Measurements from ENCODE around the gene FXYD5.

The FXYD5 gene

GRCh38 chr19:35213663-35214632, 59.4 kb downstream of the FXYD5 start:
- ATAC-seq = peak; percentile 87
- TF ChIP-seq PPARA (CRISPR knock-in tag; IDR thresholded peaks at IDR 0.05; ENCODE audit: borderline replicate concordance) (no peak), TSHZ2 (CRISPR knock-in tag; IDR thresholded peaks at IDR 0.05) (peak; percentile 50; the same call in 1 of the 2 replicates)

GRCh38 chr19:35214766-35215422, 60.4 kb downstream of the FXYD5 start:
- no peak for ATAC-seq
- TF ChIP-seq BACH2 (CRISPR knock-in tag; IDR thresholded peaks at IDR 0.05; ENCODE audit: borderline replicate concordance) (no peak), ZNF8 (CRISPR knock-in tag; IDR thresholded peaks at IDR 0.05) (no peak), CREB5 (CRISPR knock-in tag; IDR thresholded peaks at IDR 0.05; ENCODE audit: low read depth) (no peak), ESRRG (CRISPR knock-in tag; IDR thresholded peaks at IDR 0.05) (no peak), ISL1 (CRISPR knock-in tag; IDR thresholded peaks at IDR 0.05) (no peak), GLIS3 (CRISPR knock-in tag; IDR thresholded peaks at IDR 0.05) (no peak), TCF4 (CRISPR knock-in tag; IDR thresholded peaks at IDR 0.05; ENCODE audit: borderline replicate concordance) (no peak)

GRCh38 chr19:35216016-35216832, 61.7 kb downstream of the FXYD5 start:
- ATAC-seq = no peak
- TF ChIP-seq ESRRG (CRISPR knock-in tag; IDR thresholded peaks at IDR 0.05) (no peak), PATZ1 (CRISPR knock-in tag; IDR thresholded peaks at IDR 0.05; ENCODE audit: borderline replicate concordance) (no peak), RARB (CRISPR knock-in tag; IDR thresholded peaks at IDR 0.05) (no peak), ZNF8 (CRISPR knock-in tag; IDR thresholded peaks at IDR 0.05) (no peak)

GRCh38 chr19:35216833-35217648, 62.5 kb downstream of the FXYD5 start:
- no peak for ATAC-seq
- TF ChIP-seq BACH2 (CRISPR knock-in tag; IDR thresholded peaks at IDR 0.05; ENCODE audit: borderline replicate concordance) (no peak), PPARA (CRISPR knock-in tag; IDR thresholded peaks at IDR 0.05; ENCODE audit: borderline replicate concordance) (no peak), CREB5 (CRISPR knock-in tag; IDR thresholded peaks at IDR 0.05; ENCODE audit: low read depth) (no peak), ZNF8 (CRISPR knock-in tag; IDR thresholded peaks at IDR 0.05) (no peak), GLIS3 (CRISPR knock-in tag; IDR thresholded peaks at IDR 0.05) (no peak), CSDC2 (CRISPR knock-in tag; IDR thresholded peaks at IDR 0.05) (no peak), ZC3H10 (CRISPR knock-in tag; IDR thresholded peaks at IDR 0.05) (no peak), SNAI2 (CRISPR knock-in tag; IDR thresholded peaks at IDR 0.05) (no peak), ISL1 (CRISPR knock-in tag; IDR thresholded peaks at IDR 0.05) (no peak), RARB (CRISPR knock-in tag; IDR thresholded peaks at IDR 0.05) (no peak), PATZ1 (CRISPR knock-in tag; IDR thresholded peaks at IDR 0.05; ENCODE audit: borderline replicate concordance) (no peak), ARNTL (CRISPR knock-in tag; IDR thresholded peaks at IDR 0.05; ENCODE audit: borderline replicate concordance, low read depth) (no peak), ESRRG (CRISPR knock-in tag; IDR thresholded peaks at IDR 0.05) (no peak), ZFP3 (CRISPR knock-in tag; IDR thresholded peaks at IDR 0.05) (no peak), POU6F1 (CRISPR knock-in tag; IDR thresholded peaks at IDR 0.05; ENCODE audit: borderline replicate concordance, low read depth) (no peak)

Measured in SK-N-SH treated with all-trans-retinoic acid at 6 μM for 48 hours (cell line).